GM12891 (cell line): Measurements from ENCODE around the gene NOC4L.
"Not testable (repeated sequence)": the region's sequence is repeated elsewhere in the genome, so short reads cannot be mapped to it uniquely, and the experiment has no call there.

Experiments used
- DNase-seq: peaks from one replicate; pipeline ENCODE4 v3.0.0; 2011; ENCODE audit warnings: low spot score; ENCODE audit not compliant: insufficient read length
- FAIRE-seq: peaks from 2 replicates; lab custom pipeline; 2011; peaks lifted over from hg19 to GRCh38; lab: Jason Lieb, UNC
- PAX5 ChIP-seq: IDR thresholded peaks from 2 replicates; pipeline ENCODE4 v1.6.1; 2011; ENCODE audit warnings: low read length, moderate library complexity, mild to moderate bottlenecking; ENCODE audit not compliant: insufficient read depth, severe bottlenecking
- POLR2A ChIP-seq: IDR thresholded peaks from 2 replicates; pipeline ENCODE4 v1.6.1; 2011; ENCODE audit warnings: low read depth, low read length, control low read depth
- POLR2AphosphoS5 ChIP-seq: IDR thresholded peaks from 2 replicates; pipeline ENCODE4 v1.6.1; 2011; ENCODE audit warnings: low read depth, low read length, control low read depth
- POU2F2 ChIP-seq: IDR thresholded peaks from 2 replicates; pipeline ENCODE4 v1.6.1; 2011; ENCODE audit warnings: low read depth, mild to moderate bottlenecking, control low read depth, low read length, moderate library complexity
- SPI1 ChIP-seq: IDR thresholded peaks from 2 replicates; pipeline ENCODE4 v1.6.1; 2011; ENCODE audit warnings: low read depth, low read length, control low read depth
- TAF1 ChIP-seq: IDR thresholded peaks from 2 replicates; pipeline ENCODE4 v1.6.1; 2011; ENCODE audit warnings: low read depth, low read length, control low read depth

NOC4L gene

GRCh38 chr12:132132609-132133430, 11.4 kb upstream of the NOC4L start:
- no peak for DNase-seq
- FAIRE-seq = no peak
- TF ChIP-seq POLR2A (no peak), SPI1 (no peak), POU2F2 (no peak), POLR2AphosphoS5 (no peak), PAX5 (no peak), TAF1 (no peak)

- FAIRE-seq = no peak
- TF ChIP-seq SPI1 (no peak), TAF1 (no peak), PAX5 (no peak), POU2F2 (no peak), POLR2AphosphoS5 (no peak), POLR2A (no peak)
- no peak for DNase-seq
Observed at GRCh38 chr12:132133952-132134652, 10.2 kb upstream of the NOC4L start.

- not testable (repeated sequence) for DNase-seq, FAIRE-seq
Observed at GRCh38 chr12:132134653-132135183, 9.5 kb upstream of the NOC4L start.

GRCh38 chr12:132136226-132136625, 8.0 kb upstream of the NOC4L start:
- DNase-seq, FAIRE-seq: not testable (repeated sequence)

GRCh38 chr12:132137483-132138125, 6.7 kb upstream of the NOC4L start:
- no peak for TF ChIP-seq POLR2AphosphoS5
- TF ChIP-seq POLR2A = peak; percentile 37; the same call in 1 of the 2 replicates
- no peak for DNase-seq
- peak; percentile 16 for FAIRE-seq

- DNase-seq (no peak), FAIRE-seq (no peak)
- TF ChIP-seq POLR2AphosphoS5 (no peak), SPI1 (no peak), POU2F2 (no peak), PAX5 (no peak), POLR2A (no peak), TAF1 (no peak)
Observed at GRCh38 chr12:132138941-132139871, 5.1 kb upstream of the NOC4L start.

- no peak for DNase-seq
- TF ChIP-seq TAF1 = no peak
- no peak for TF ChIP-seq POU2F2
- TF ChIP-seq POLR2AphosphoS5 = no peak
- no peak for TF ChIP-seq SPI1
- no peak for TF ChIP-seq PAX5
- no peak for TF ChIP-seq POLR2A
- FAIRE-seq = no peak
Observed at GRCh38 chr12:132139912-132140311, 4.3 kb upstream of the NOC4L start.

GRCh38 chr12:132140501-132140900, 3.8 kb upstream of the NOC4L start:
- no peak for FAIRE-seq
- DNase-seq = no peak
- no peak for TF ChIP-seq SPI1
- no peak for TF ChIP-seq PAX5
- no peak for TF ChIP-seq POLR2AphosphoS5
- TF ChIP-seq POLR2A = no peak
- TF ChIP-seq TAF1 = no peak
- no peak for TF ChIP-seq POU2F2

GRCh38 chr12:132140918-132141841, 3.1 kb upstream of the NOC4L start:
- FAIRE-seq (no peak), DNase-seq (no peak)
- no peak for TF ChIP-seq SPI1
- TF ChIP-seq PAX5 = no peak
- TF ChIP-seq POLR2AphosphoS5 = no peak
